MM.1S (cell line): ENCODE data around the gene NUMBL.

Experiments used
- DNase-seq: peaks from one replicate; pipeline ENCODE4 v3.0.0-alpha.2; 2015
- H2AFZ ChIP-seq: fragments of 300-600 bp; sonication (generic); 2 replicates; pipeline ENCODE4 v1.6.0; 2016; ENCODE audit warnings: antibody characterized with exemption, low read length
- H3F3A ChIP-seq: fragments of 300-600 bp; sonication (generic); 2 replicates; pipeline ENCODE4 v1.6.1; 2016; ENCODE audit warnings: mild to moderate bottlenecking, antibody characterized with exemption, low read length, moderate library complexity, mixed read lengths; ENCODE audit not compliant: insufficient read depth
- H3K27ac ChIP-seq: fragments of 300-600 bp; sonication (generic); 2 replicates; pipeline ENCODE4 v1.5.1; 2016; ENCODE audit warnings: mild to moderate bottlenecking, low read length
- H3K27me3 ChIP-seq: fragments of 300-600 bp; sonication (generic); replicated peaks from 2 replicates; pipeline ENCODE4 v1.6.0; 2016; ENCODE audit warnings: low read length; ENCODE audit not compliant: insufficient read depth
- H3K36me3 ChIP-seq: fragments of 300-600 bp; sonication (generic); replicated peaks from 2 replicates; pipeline ENCODE4 v1.6.1; 2016; ENCODE audit warnings: mild to moderate bottlenecking, low read length, mixed read lengths; ENCODE audit not compliant: insufficient read depth
- H3K4me1 ChIP-seq: fragments of 300-600 bp; sonication (generic); 2 replicates; pipeline ENCODE4 v1.6.1; 2016; ENCODE audit warnings: low read length, mixed read lengths
- H3K4me2 ChIP-seq: fragments of 300-600 bp; sonication (generic); 2 replicates; pipeline ENCODE4 v1.6.0; 2016; ENCODE audit warnings: low read depth, low read length
- H3K4me3 ChIP-seq: fragments of 300-600 bp; sonication (generic); 2 replicates; pipeline ENCODE4 v1.5.1; 2016; ENCODE audit warnings: low read length, mixed read lengths
- H3K79me2 ChIP-seq: fragments of 300-600 bp; sonication (generic); 2 replicates; pipeline ENCODE4 v1.6.1; 2016; ENCODE audit warnings: mixed run types, low read length, mixed read lengths
- H3K9ac ChIP-seq: fragments of 300-600 bp; sonication (generic); 2 replicates; pipeline ENCODE4 v1.6.1; 2016; ENCODE audit warnings: low read length, mixed read lengths
- H3K9me2 ChIP-seq: fragments of 300-600 bp; sonication (generic); replicated peaks from 2 replicates; pipeline ENCODE4 v1.6.1; 2016; ENCODE audit warnings: mild to moderate bottlenecking, low read length, mixed read lengths; ENCODE audit not compliant: insufficient read depth
- H3K9me3 ChIP-seq: fragments of 300-600 bp; sonication (generic); replicated peaks from 2 replicates; pipeline ENCODE4 v1.6.1; 2016; ENCODE audit warnings: mild to moderate bottlenecking, low read length, mixed read lengths; ENCODE audit not compliant: insufficient read depth
- H4K20me1 ChIP-seq: fragments of 300-600 bp; sonication (generic); 2 replicates; pipeline ENCODE4 v1.6.1; 2016; ENCODE audit warnings: mild to moderate bottlenecking, low read length, moderate library complexity, mixed read lengths; ENCODE audit not compliant: insufficient read depth
- CTCF ChIP-seq: fragments of 300-600 bp; sonication (generic); IDR thresholded peaks from 2 replicates; pipeline ENCODE4 v1.5.1; 2016; ENCODE audit warnings: antibody characterized with exemption, low read length, mixed read lengths
- EZH2 ChIP-seq: fragments of 300-600 bp; sonication (generic); optimal IDR thresholded peaks from 2 replicates; pipeline ENCODE3; 2017; ENCODE audit warnings: low read depth, mild to moderate bottlenecking, antibody characterized with exemption, low read length, mixed read lengths
- EZH2phosphoT487 ChIP-seq: fragments of 300-600 bp; sonication (generic); IDR thresholded peaks from 2 replicates; pipeline ENCODE4 v1.6.1; 2018; ENCODE audit warnings: antibody characterized with exemption, low read length

NUMBL gene

GRCh38 chr19:40616941-40617340 lies 73.5 kb downstream of the NUMBL start:
- H3F3A ChIP-seq = peaks cover 3% of the 10 kb centered on the region; the same call in 1 of the 2 replicates
- H3K4me2 ChIP-seq = no peak overlapping the region
- no peaks in the 10 kb centered on the region for H3K4me1 ChIP-seq
- H3K27me3 ChIP-seq = no peaks in the 10 kb centered on the region
- no peak overlapping the region for H3K9ac ChIP-seq
- DNase-seq = no peak
- no peak overlapping the region for H3K27ac ChIP-seq
- H3K4me3 ChIP-seq = no peak overlapping the region
- H3K79me2 ChIP-seq = no peaks in the 10 kb centered on the region
- no peaks in the 10 kb centered on the region for H3K36me3 ChIP-seq
- H4K20me1 ChIP-seq = no peaks in the 10 kb centered on the region
- H3K9me3 ChIP-seq = no peaks in the 10 kb centered on the region
- H3K9me2 ChIP-seq = no peaks in the 10 kb centered on the region
- no peak overlapping the region for H2AFZ ChIP-seq
- TF ChIP-seq CTCF = no peak
- no peak for TF ChIP-seq EZH2phosphoT487
- TF ChIP-seq EZH2 = no peak

- H3K79me2 ChIP-seq = no peaks in the 10 kb centered on the region
- H3K27me3 ChIP-seq = no peaks in the 10 kb centered on the region
- TF ChIP-seq EZH2 (no peak), CTCF (no peak), EZH2phosphoT487 (no peak)
- no peak overlapping the region for H3K9ac ChIP-seq
- no peak overlapping the region for H3K27ac ChIP-seq
- no peak overlapping the region for H2AFZ ChIP-seq
- H3K9me2 ChIP-seq = no peaks in the 10 kb centered on the region
- H3K4me1 ChIP-seq = no peaks in the 10 kb centered on the region
- H4K20me1 ChIP-seq = no peaks in the 10 kb centered on the region
- peaks cover 3% of the 10 kb centered on the region; the same call in 1 of the 2 replicates for H3F3A ChIP-seq
- no peak overlapping the region for H3K4me3 ChIP-seq
- H3K9me3 ChIP-seq = no peaks in the 10 kb centered on the region
- no peak for DNase-seq
- H3K36me3 ChIP-seq = no peaks in the 10 kb centered on the region
- H3K4me2 ChIP-seq = no peak overlapping the region
Observed at GRCh38 chr19:40616178-40616577, 74.3 kb downstream of the NUMBL start.
